ENCODE data around the gene NGEF.

- TF ChIP-seq MAX (IDR thresholded peaks at IDR 0.05; ENCODE audit: low read depth) (no peak), MEF2A (IDR thresholded peaks at IDR 0.05; ENCODE audit: borderline replicate concordance, low read depth) (no peak)
Observed at GRCh38 chr2:232882085-232882484, 131.0 kb downstream of the NGEF start.
